T-helper 17 cell (primary cell): Measurements from ENCODE around the gene MIPOL1. TPM values are rescaled to one million over a fixed set of nuclear protein-coding genes. Genes with fewer than 3 reads are reported as not detected.

Experiments
- ATAC-seq: fragments of 150-1000 bp; cut with Tn5 transposase; 2 replicates; pipeline ENCODE4 v1.10.0; 2021; ENCODE audit warnings: mild to moderate bottlenecking, moderate library complexity
- DNase-seq, 3 donors: peaks; one replicate each; pipeline versions ENCODE4 v3.0.0 to v3.0.0-alpha.2; 2020 to 2021
- H3K9me3 ChIP-seq: one replicate; pipeline ENCODE4 v1.7.0; 2013; ENCODE audit warnings: low read length, mild to moderate bottlenecking; ENCODE audit not compliant: control insufficient read depth, poor library complexity, severe bottlenecking
- H3K27ac Mint-ChIP-seq: one replicate; pipeline ENCODE4 v1.8.0; 2022; ENCODE audit warnings: mild to moderate bottlenecking, moderate library complexity, mixed read lengths
- H3K27me3 Mint-ChIP-seq: one replicate; pipeline ENCODE4 v1.8.0; 2022; ENCODE audit warnings: mixed read lengths
- H3K36me3 Mint-ChIP-seq: one replicate; pipeline ENCODE4 v1.8.0; 2022; ENCODE audit warnings: low read depth, mixed read lengths
- H3K4me1 Mint-ChIP-seq: one replicate; pipeline ENCODE4 v1.8.0; 2022; ENCODE audit warnings: mild to moderate bottlenecking, mixed read lengths
- H3K4me3 Mint-ChIP-seq: one replicate; pipeline ENCODE4 v1.8.0; 2022; ENCODE audit warnings: mild to moderate bottlenecking, moderate library complexity, mixed read lengths
- total RNA-seq, 4 donors: library from RNA in 2 of 4; stranded (reverse) in 2 of 4; gene quantifications; one replicate each; pipeline ENCODE4 v1.2.3 and lab custom pipeline; 2022 to 2026

Gene MIPOL1
- total RNA-seq, 2 donors from 2014 or later, result 0.32 to 0.73 TPM

GRCh38 chr14:37588956-37589714 lies 391.4 kb downstream of the MIPOL1 start:
- Mint-ChIP-seq H3K27ac (no peak overlapping the region), H3K27me3 (peaks cover 71% of the 10 kb centered on the region), H3K4me1 (peaks cover 2% of the 10 kb centered on the region), H3K4me3 (no peak overlapping the region), H3K36me3 (peaks cover 2% of the 10 kb centered on the region)
- no peaks in the 10 kb centered on the region for H3K9me3 ChIP-seq
- ATAC-seq (no peak), DNase-seq (no peak)

- Mint-ChIP-seq H3K36me3 (peaks cover 2% of the 10 kb centered on the region), H3K27me3 (peaks cover 73% of the 10 kb centered on the region), H3K4me3 (no peak overlapping the region), H3K27ac (no peak overlapping the region), H3K4me1 (peaks cover 5% of the 10 kb centered on the region)
- H3K9me3 ChIP-seq, result no peaks in the 10 kb centered on the region
- ATAC-seq (no peak), DNase-seq (no peak)
Measured at GRCh38 chr14:37589715-37590427, 392.1 kb downstream of the MIPOL1 start.

- H3K4me1 Mint-ChIP-seq, result peaks cover 5% of the 10 kb centered on the region
- peaks cover 69% of the 10 kb centered on the region for H3K27me3 Mint-ChIP-seq
- H3K36me3 Mint-ChIP-seq, result peaks cover 2% of the 10 kb centered on the region
- no peak overlapping the region for H3K27ac Mint-ChIP-seq
- DNase-seq (no peak), ATAC-seq (no peak)
- H3K4me3 Mint-ChIP-seq, result no peak overlapping the region
- H3K9me3 ChIP-seq, result no peaks in the 10 kb centered on the region
Measured at GRCh38 chr14:37590428-37591139, 392.8 kb downstream of the MIPOL1 start.

GRCh38 chr14:37591311-37591940 lies 393.7 kb downstream of the MIPOL1 start:
- Mint-ChIP-seq H3K36me3 (peaks cover 4% of the 10 kb centered on the region), H3K27me3 (peaks cover 71% of the 10 kb centered on the region), H3K27ac (no peak overlapping the region), H3K4me3 (no peak overlapping the region), H3K4me1 (peaks cover 8% of the 10 kb centered on the region)
- DNase-seq, result no peak
- no peaks in the 10 kb centered on the region for H3K9me3 ChIP-seq
- ATAC-seq, result no peak

GRCh38 chr14:37591941-37592481 lies 394.3 kb downstream of the MIPOL1 start:
- ATAC-seq (no peak), DNase-seq (no peak)
- H3K4me1 Mint-ChIP-seq, result peaks cover 8% of the 10 kb centered on the region
- H3K36me3 Mint-ChIP-seq, result peaks cover 4% of the 10 kb centered on the region
- no peak overlapping the region for H3K27ac Mint-ChIP-seq
- no peaks in the 10 kb centered on the region for H3K9me3 ChIP-seq
- peaks cover 73% of the 10 kb centered on the region for H3K27me3 Mint-ChIP-seq
- no peak overlapping the region for H3K4me3 Mint-ChIP-seq

GRCh38 chr14:37592482-37593408 lies 395.0 kb downstream of the MIPOL1 start:
- no peak for DNase-seq
- Mint-ChIP-seq H3K36me3 (peaks cover 4% of the 10 kb centered on the region), H3K4me3 (no peak overlapping the region), H3K27me3 (peaks cover 72% of the 10 kb centered on the region), H3K4me1 (peaks cover 8% of the 10 kb centered on the region), H3K27ac (no peak overlapping the region)
- ATAC-seq, result no peak
- H3K9me3 ChIP-seq, result no peaks in the 10 kb centered on the region

- H3K27me3 Mint-ChIP-seq, result peaks cover 72% of the 10 kb centered on the region
- H3K4me1 Mint-ChIP-seq, result peaks cover 8% of the 10 kb centered on the region
- no peaks in the 10 kb centered on the region for H3K9me3 ChIP-seq
- H3K36me3 Mint-ChIP-seq, result peaks cover 5% of the 10 kb centered on the region
- peak overlapping the region; percentile 70 for H3K4me3 Mint-ChIP-seq
- DNase-seq (no peak), ATAC-seq (no peak)
- H3K27ac Mint-ChIP-seq, result no peak overlapping the region
Measured at GRCh38 chr14:37593511-37594237, 395.9 kb downstream of the MIPOL1 start.

GRCh38 chr14:37594238-37594970 lies 396.7 kb downstream of the MIPOL1 start:
- no peak for DNase-seq
- peaks cover 10% of the 10 kb centered on the region for H3K36me3 Mint-ChIP-seq
- no peaks in the 10 kb centered on the region for H3K9me3 ChIP-seq
- peaks cover 72% of the 10 kb centered on the region for H3K27me3 Mint-ChIP-seq
- ATAC-seq, result no peak
- H3K4me3 Mint-ChIP-seq, result peak overlapping the region; percentile 70
- H3K4me1 Mint-ChIP-seq, result peaks cover 8% of the 10 kb centered on the region
- no peak overlapping the region for H3K27ac Mint-ChIP-seq

- Mint-ChIP-seq H3K36me3 (peaks cover 10% of the 10 kb centered on the region), H3K4me3 (peak within 1 kb of the TSS; percentile 73), H3K27ac (peak within 1 kb of the TSS; percentile 86), H3K4me1 (peaks cover 8% of the 10 kb centered on the region), H3K27me3 (peaks cover 75% of the 10 kb centered on the region)
- no peaks in the 10 kb centered on the region for H3K9me3 ChIP-seq
- DNase-seq (no peak), ATAC-seq (peak; percentile 22)
Measured at GRCh38 chr14:37594971-37595808, 397.5 kb downstream of the MIPOL1 start, which contains the start of the genes FOXA1 and TTC6. Gene FOXA1 (minus strand): TSS chr14:37595249. CDS start chr14:37594972, 277 bp downstream. Gene TTC6 (plus strand): TSS chr14:37595629. CDS start chr14:37622065, 26,436 bp downstream.

- DNase-seq (no peak), ATAC-seq (peak; percentile 82)
- peaks cover 8% of the 10 kb centered on the region for H3K4me1 Mint-ChIP-seq
- peaks cover 10% of the 10 kb centered on the region for H3K36me3 Mint-ChIP-seq
- no peaks in the 10 kb centered on the region for H3K9me3 ChIP-seq
- H3K4me3 Mint-ChIP-seq, result peak overlapping the region; percentile 73
- peak overlapping the region; percentile 86 for H3K27ac Mint-ChIP-seq
- H3K27me3 Mint-ChIP-seq, result peaks cover 75% of the 10 kb centered on the region
Measured at GRCh38 chr14:37595809-37596621, 398.3 kb downstream of the MIPOL1 start.
